Pulmonary artery endothelial cell (primary cell): ENCODE measurements around the gene POLR1D. TPM values are rescaled to one million over a fixed set of nuclear protein-coding genes. Genes with fewer than 3 reads are reported as not detected.

ENCODE experiments used
- total RNA-seq: library from RNA; depleted of rRNA; stranded (reverse); fragments of >200 nt; gene quantifications from 2 replicates; pipeline ENCODE4 v1.2.3, GENCODE V29; 2014

POLR1D gene
- total RNA-seq, 1 donor from 2014 or later, result 103 TPM

Other genes with a start within 250 kb of the POLR1D start
- gene GTF3A, start 197.3 kb upstream of the POLR1D start, total RNA-seq, result 106 and 125 TPM in 2 replicates
- gene MTIF3, start 171.3 kb upstream of the POLR1D start, total RNA-seq, result 48.7 and 58.0 TPM in 2 replicates
- gene LNX2, start 1.4 kb upstream of the POLR1D start, total RNA-seq, result 10.6 and 14.5 TPM in 2 replicates
- not detected in 2 replicates for gene GSX1, start 170.6 kb downstream of the POLR1D start, total RNA-seq